Activated CD8-positive, alpha-beta memory T cell treated with anti-CD3 and anti-CD28 coated beads, Interleukin-2, amount 50 U/mL, for 48 hours (primary cell): Measurements from ENCODE around the gene MS4A18.

ENCODE experiments used
- DNase-seq: peaks from one replicate; pipeline ENCODE4 v3.0.0-alpha.2; 2020

The MS4A18 gene

GRCh38 chr11:60768202-60768601 is 43.7 kb downstream of the MS4A18 start:
- DNase-seq, result no peak

GRCh38 chr11:60769273-60769672 is 44.8 kb downstream of the MS4A18 start:
- no peak for DNase-seq

GRCh38 chr11:60769811-60770210 is 45.3 kb downstream of the MS4A18 start:
- no peak for DNase-seq

GRCh38 chr11:60771146-60771545 is 46.6 kb downstream of the MS4A18 start:
- no peak for DNase-seq

- DNase-seq, result no peak
Observed at GRCh38 chr11:60771879-60772525, 47.5 kb downstream of the MS4A18 start.

GRCh38 chr11:60772666-60773065 is 48.1 kb downstream of the MS4A18 start:
- no peak for DNase-seq

- no peak for DNase-seq
Observed at GRCh38 chr11:60774726-60775125, 50.2 kb downstream of the MS4A18 start.

- peak; percentile 93 for DNase-seq
Observed at GRCh38 chr11:60775420-60775961, 51.0 kb downstream of the MS4A18 start.

- no peak for DNase-seq
Observed at GRCh38 chr11:60776167-60776566, 51.6 kb downstream of the MS4A18 start.

- DNase-seq, result no peak
Observed at GRCh38 chr11:60777106-60777505, 52.6 kb downstream of the MS4A18 start.

- no peak for DNase-seq
Observed at GRCh38 chr11:60777572-60777971, 53.1 kb downstream of the MS4A18 start.

- DNase-seq, result no peak
Observed at GRCh38 chr11:60780065-60780464, 55.5 kb downstream of the MS4A18 start.

GRCh38 chr11:60780774-60781173 is 56.3 kb downstream of the MS4A18 start:
- no peak for DNase-seq

- no peak for DNase-seq
Observed at GRCh38 chr11:60781286-60781980, 56.9 kb downstream of the MS4A18 start.

GRCh38 chr11:60781981-60782316 is 57.4 kb downstream of the MS4A18 start:
- DNase-seq, result no peak

- no peak for DNase-seq
Observed at GRCh38 chr11:60782393-60783140, 58.0 kb downstream of the MS4A18 start.

- DNase-seq, result no peak
Observed at GRCh38 chr11:60783141-60783484, 58.6 kb downstream of the MS4A18 start.

- no peak for DNase-seq
Observed at GRCh38 chr11:60783911-60784310, 59.4 kb downstream of the MS4A18 start.

- no peak for DNase-seq
Observed at GRCh38 chr11:60785136-60785535, 60.6 kb downstream of the MS4A18 start, which contains the start of gene MS4A10. MS4A10 (plus strand) TSS chr11:60785333; CDS start chr11:60790336, 5,003 bp downstream.

- DNase-seq, result no peak
Observed at GRCh38 chr11:60785806-60786361, 61.4 kb downstream of the MS4A18 start.

- no peak for DNase-seq
Observed at GRCh38 chr11:60786811-60787567, 62.5 kb downstream of the MS4A18 start.

GRCh38 chr11:60788401-60789125 is 64.0 kb downstream of the MS4A18 start:
- no peak for DNase-seq
